Endodermal cell (in vitro differentiated cells): ENCODE data around the gene SLC27A2. TPM values are rescaled to one million over a fixed set of nuclear protein-coding genes. Genes with fewer than 3 reads are reported as not detected.

Experiments
- DNase-seq: peaks from one replicate; pipeline ENCODE4 v3.0.0-alpha.2; 2017
- H3K27ac ChIP-seq: 2 replicates; pipeline ENCODE4 v1.5.1; 2013; ENCODE audit warnings: mild to moderate bottlenecking, low read depth, low read length, moderate library complexity
- H3K27me3 ChIP-seq: 2 replicates; pipeline ENCODE4 v1.6.1; 2013; ENCODE audit warnings: mild to moderate bottlenecking, low read length, moderate library complexity; ENCODE audit not compliant: insufficient read depth, control insufficient read depth, poor library complexity, severe bottlenecking
- H3K36me3 ChIP-seq: 2 replicates; pipeline ENCODE4 v1.7.0; 2013; ENCODE audit warnings: mild to moderate bottlenecking, low read length, moderate library complexity; ENCODE audit not compliant: control insufficient read depth, insufficient read depth
- H3K4me1 ChIP-seq: one replicate; pipeline ENCODE4 v1.7.0; 2013; ENCODE audit warnings: low read length; ENCODE audit not compliant: control insufficient read depth, insufficient read depth
- H3K4me3 ChIP-seq: 2 replicates; pipeline ENCODE4 v1.5.1; 2013; ENCODE audit warnings: mild to moderate bottlenecking, low read length, moderate library complexity
- H3K9ac ChIP-seq: 2 replicates; pipeline ENCODE4 v1.6.1; 2013; ENCODE audit warnings: mild to moderate bottlenecking, low read length, moderate library complexity; ENCODE audit not compliant: poor library complexity, severe bottlenecking; ENCODE audit errors: extremely low read depth
- H3K9me3 ChIP-seq: 2 replicates; pipeline ENCODE4 v1.6.1; 2013; ENCODE audit warnings: mild to moderate bottlenecking, low read length, moderate library complexity; ENCODE audit not compliant: control insufficient read depth
- H3K27ac Mint-ChIP-seq: 2 replicates; pipeline ENCODE4 v1.8.0; 2020; ENCODE audit warnings: mixed read lengths
- H3K27me3 Mint-ChIP-seq: 2 replicates; pipeline ENCODE4 v1.8.0; 2021; ENCODE audit warnings: mild to moderate bottlenecking, mixed read lengths; ENCODE audit not compliant: insufficient read depth
- H3K36me3 Mint-ChIP-seq: 2 replicates; pipeline ENCODE4 v1.8.0; 2020; ENCODE audit warnings: low read depth, mixed read lengths
- H3K4me1 Mint-ChIP-seq: 2 replicates; pipeline ENCODE4 v1.8.0; 2020; ENCODE audit warnings: mixed read lengths
- H3K4me3 Mint-ChIP-seq: 2 replicates; pipeline ENCODE4 v1.8.0; 2020; ENCODE audit warnings: mild to moderate bottlenecking, moderate library complexity, mixed read lengths
- H3K9me3 Mint-ChIP-seq: 2 replicates; pipeline ENCODE4 v1.8.0; 2020; ENCODE audit warnings: mild to moderate bottlenecking, mixed read lengths
- CTCF ChIP-seq: fragments of 200-600 bp; sonication (generic); conservative IDR thresholded peaks from 2 replicates; pipeline ENCODE4 v1.5.0; 2021; ENCODE audit warnings: antibody characterized with exemption, mild to moderate bottlenecking
- WGBS, 2 experiments: methylation state at CpG; one replicate each; pipeline versions ENCODE4 v1.1.5 to v1.1.7; 2013; ENCODE audit warnings: missing lambda C conversion rate in 2 of 2, mixed read lengths in 1 of 2; ENCODE audit not compliant: insufficient coverage in 1 of 2, insufficient read length in 1 of 2; 5-methylcytosine and 5-hydroxymethylcytosine counted together
- total RNA-seq, 2 donors: library from RNA; stranded (reverse); fragmentation: NEBNext Ultra II Directional in 1 of 2; extraction: Animal tissue kit (Norgen Biotek cat#: 25700) in 1 of 2; gene quantifications; 2 replicates in 1 of 2; 3 replicates in 1 of 2; pipeline ENCODE4 v1.2.1, GENCODE V29; 2021

The SLC27A2 gene
- total RNA-seq, 2 donors from 2014 or later: 4.0 to 6.8 TPM

DNA sequence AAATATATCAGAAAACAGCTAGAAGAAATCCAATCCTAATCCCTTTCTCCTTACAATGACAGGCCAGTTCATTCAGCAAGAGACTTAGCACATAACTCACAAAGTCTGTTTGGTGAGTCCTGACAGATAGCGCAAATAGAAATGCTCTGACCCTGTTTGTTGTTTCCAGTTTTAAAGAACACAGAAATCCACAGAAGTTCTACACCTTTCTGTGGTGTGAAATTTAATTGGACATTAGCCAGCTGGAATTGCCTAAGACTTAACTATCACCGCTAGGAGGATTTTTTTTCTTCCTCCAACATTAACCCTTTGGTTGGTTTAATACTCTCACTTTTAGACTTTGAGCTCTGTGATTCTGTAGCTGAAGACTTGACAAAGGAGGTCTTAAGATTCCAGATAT is 52.8 kb downstream of the SLC27A2 start:
- Mint-ChIP-seq H3K27ac (no peak overlapping the region), H3K27me3 (no peaks in the 10 kb centered on the region), H3K36me3 (no peaks in the 10 kb centered on the region), H3K9me3 (no peaks in the 10 kb centered on the region), H3K4me3 (no peak overlapping the region), H3K4me1 (peaks cover 29% of the 10 kb centered on the region)
- no peak overlapping the region for H3K9ac ChIP-seq
- WGBS, 2 experiments: 76 to 83% methylated on average over 1 to 2 of the region's 2 CpGs
- DNase-seq: no peak
- H3K27ac ChIP-seq: no peak overlapping the region
- H3K4me1 ChIP-seq: peaks cover 5% of the 10 kb centered on the region
- no peaks in the 10 kb centered on the region for H3K9me3 ChIP-seq
- peak; percentile 33 for TF ChIP-seq CTCF
- H3K36me3 ChIP-seq: no peaks in the 10 kb centered on the region
- no peak overlapping the region for H3K4me3 ChIP-seq
- H3K27me3 ChIP-seq: no peaks in the 10 kb centered on the region

DNA sequence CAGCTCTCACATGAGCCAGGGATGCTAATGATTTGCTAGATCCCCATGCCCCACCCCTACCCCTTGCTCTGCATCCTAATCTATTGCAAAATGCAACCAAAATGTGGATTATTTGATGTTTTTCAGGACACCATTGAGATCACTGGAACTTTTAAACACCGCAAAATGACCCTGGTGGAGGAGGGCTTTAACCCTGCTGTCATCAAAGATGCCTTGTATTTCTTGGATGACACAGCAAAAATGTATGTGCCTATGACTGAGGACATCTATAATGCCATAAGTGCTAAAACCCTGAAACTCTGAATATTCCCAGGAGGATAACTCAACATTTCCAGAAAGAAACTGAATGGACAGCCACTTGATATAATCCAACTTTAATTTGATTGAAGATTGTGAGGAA is 53.8 kb downstream of the SLC27A2 start:
- Histone ChIP-seq H3K9ac (no peak overlapping the region), H3K27ac (no peak overlapping the region), H3K36me3 (no peaks in the 10 kb centered on the region), H3K4me3 (no peak overlapping the region), H3K4me1 (peaks cover 5% of the 10 kb centered on the region), H3K9me3 (no peaks in the 10 kb centered on the region), H3K27me3 (no peaks in the 10 kb centered on the region)
- Mint-ChIP-seq H3K27me3 (no peaks in the 10 kb centered on the region), H3K4me3 (no peak overlapping the region), H3K4me1 (peaks cover 30% of the 10 kb centered on the region), H3K36me3 (no peaks in the 10 kb centered on the region), H3K27ac (no peak overlapping the region), H3K9me3 (no peaks in the 10 kb centered on the region)
- WGBS, 2 experiments: 100% methylated on average over 1 of the region's 1 CpG
- TF ChIP-seq CTCF: no peak
- DNase-seq: no peak

DNA sequence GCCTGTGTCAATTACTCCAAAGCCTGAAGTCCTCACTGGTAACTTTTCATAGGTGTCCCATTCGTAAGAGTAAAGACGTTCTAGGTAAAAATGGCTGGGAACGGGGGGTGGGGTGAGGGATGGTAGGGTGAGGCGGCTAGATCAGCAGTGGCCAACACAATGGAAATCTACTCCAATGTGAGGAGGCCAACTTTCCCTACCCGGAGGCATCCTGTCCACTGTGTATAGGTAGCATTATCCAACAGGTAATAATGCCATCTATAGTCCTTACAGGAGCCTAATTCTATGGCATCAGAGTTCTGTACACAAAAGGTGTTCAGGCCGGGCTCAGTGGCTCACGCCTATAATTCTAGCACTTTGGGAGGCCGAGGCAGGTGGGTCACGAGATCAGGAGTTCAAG is 54.4 kb downstream of the SLC27A2 start:
- H3K9me3 ChIP-seq: no peaks in the 10 kb centered on the region
- TF ChIP-seq CTCF: no peak
- Mint-ChIP-seq H3K36me3 (no peaks in the 10 kb centered on the region), H3K4me3 (no peak overlapping the region), H3K27me3 (no peaks in the 10 kb centered on the region), H3K27ac (no peak overlapping the region), H3K9me3 (no peaks in the 10 kb centered on the region), H3K4me1 (peaks cover 34% of the 10 kb centered on the region)
- DNase-seq: no peak
- H3K36me3 ChIP-seq: no peaks in the 10 kb centered on the region
- no peaks in the 10 kb centered on the region for H3K27me3 ChIP-seq
- 91 to 98% methylated on average over 8 to 9 of the region's 9 CpGs for WGBS, 2 experiments
- H3K4me3 ChIP-seq: no peak overlapping the region
- no peak overlapping the region for H3K9ac ChIP-seq
- H3K4me1 ChIP-seq: peaks cover 5% of the 10 kb centered on the region
- H3K27ac ChIP-seq: no peak overlapping the region
